Measurements from ENCODE around the gene GRM3. TPM values are rescaled to one million over a fixed set of nuclear protein-coding genes. Genes with fewer than 3 reads are reported as not detected.

Gene GRM3
- total RNA-seq, 3 donors from 2014 or later (not counting 1 experiment from before 2014, with no cell fraction given), result not detected

DNA sequence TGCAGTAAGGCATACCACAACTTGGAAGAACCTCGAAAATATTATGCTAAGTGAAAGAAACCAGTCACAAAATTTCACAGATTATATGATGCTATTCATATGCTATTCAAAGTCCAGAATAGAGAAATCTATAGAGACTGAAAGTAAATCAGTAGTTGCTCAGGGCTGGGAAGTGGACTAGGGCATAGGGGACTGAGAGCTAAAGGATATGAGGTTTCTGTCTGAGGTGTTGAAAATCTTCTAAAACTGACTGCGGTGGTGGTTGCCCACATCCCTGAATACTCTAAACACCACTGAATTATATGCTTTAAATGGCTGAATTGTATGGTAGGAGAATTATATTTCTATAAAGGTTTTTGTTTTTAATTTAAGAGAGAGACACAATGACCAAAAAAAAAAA lies 254.5 kb downstream of the GRM3 start:
- Mint-ChIP-seq H3K27me3 (ENCODE audit: low read depth in 2 of 2) (no peaks in the 10 kb centered on the region), H3K9me3 (no peaks in the 10 kb centered on the region), H3K36me3 (no peaks in the 10 kb centered on the region), H3K4me3 (no peak overlapping the region), H3K4me1 (peaks cover 8 to 15% of the 10 kb centered on the region in 2 donors), H3K27ac (no peak overlapping the region)
- TF ChIP-seq, protein P1, sequence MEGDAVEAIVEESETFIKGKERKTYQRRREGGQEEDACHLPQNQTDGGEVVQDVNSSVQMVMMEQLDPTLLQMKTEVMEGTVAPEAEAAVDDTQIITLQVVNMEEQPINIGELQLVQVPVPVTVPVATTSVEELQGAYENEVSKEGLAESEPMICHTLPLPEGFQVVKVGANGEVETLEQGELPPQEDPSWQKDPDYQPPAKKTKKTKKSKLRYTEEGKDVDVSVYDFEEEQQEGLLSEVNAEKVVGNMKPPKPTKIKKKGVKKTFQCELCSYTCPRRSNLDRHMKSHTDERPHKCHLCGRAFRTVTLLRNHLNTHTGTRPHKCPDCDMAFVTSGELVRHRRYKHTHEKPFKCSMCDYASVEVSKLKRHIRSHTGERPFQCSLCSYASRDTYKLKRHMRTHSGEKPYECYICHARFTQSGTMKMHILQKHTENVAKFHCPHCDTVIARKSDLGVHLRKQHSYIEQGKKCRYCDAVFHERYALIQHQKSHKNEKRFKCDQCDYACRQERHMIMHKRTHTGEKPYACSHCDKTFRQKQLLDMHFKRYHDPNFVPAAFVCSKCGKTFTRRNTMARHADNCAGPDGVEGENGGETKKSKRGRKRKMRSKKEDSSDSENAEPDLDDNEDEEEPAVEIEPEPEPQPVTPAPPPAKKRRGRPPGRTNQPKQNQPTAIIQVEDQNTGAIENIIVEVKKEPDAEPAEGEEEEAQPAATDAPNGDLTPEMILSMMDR (IDR thresholded peaks at IDR 0.05), result no peak
- no peaks in the 10 kb centered on the region for H3K4me1 ChIP-seq (ENCODE audit: control insufficient read depth, insufficient read depth, low read length)
- WGBS (ENCODE audit: insufficient coverage), result no CpG with 5 or more reads among the region's 2 CpGs
- no peaks in the 10 kb centered on the region for H3K27me3 ChIP-seq (ENCODE audit: control insufficient read depth, insufficient read depth, low read length)
- intact Hi-C loops (cut with micrococcal nuclease), result no loop called here
- H3K36me3 ChIP-seq (ENCODE audit: control insufficient read depth, insufficient read depth, low read length), result no peaks in the 10 kb centered on the region
- ATAC-seq (peak in 2 of 3 donors; percentile 53 to 82), DNase-seq (no peak)
- H3K4me3 ChIP-seq (ENCODE audit: low read length), result no peak overlapping the region
- H3K27ac ChIP-seq (ENCODE audit: low read length), result no peak overlapping the region
- no peaks in the 10 kb centered on the region for H3K9me3 ChIP-seq (ENCODE audit: control insufficient read depth, insufficient read depth, low read length)

DNA sequence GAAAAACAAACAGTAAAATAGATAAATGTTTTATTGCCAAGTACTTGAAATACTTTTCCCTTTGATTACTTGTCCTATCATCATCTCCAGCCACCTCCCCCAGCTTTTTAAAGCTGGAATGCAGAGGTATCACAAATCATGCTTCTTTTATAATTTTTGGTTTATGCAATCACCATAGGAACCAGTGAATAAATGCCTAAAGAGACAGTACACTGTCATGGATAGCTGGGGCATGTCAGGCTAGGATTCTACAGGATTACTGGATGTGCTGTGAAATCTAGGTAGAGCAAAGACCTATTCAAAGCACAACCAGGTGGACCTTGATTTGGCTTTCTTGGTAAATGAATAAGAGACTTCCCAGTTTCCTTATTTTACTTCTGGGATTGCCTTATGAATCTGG lies 257.2 kb downstream of the GRM3 start:
- Histone ChIP-seq H3K4me3 (ENCODE audit: low read length) (no peak overlapping the region), H3K27ac (ENCODE audit: low read length) (no peak overlapping the region), H3K4me1 (ENCODE audit: control insufficient read depth, insufficient read depth, low read length) (no peaks in the 10 kb centered on the region), H3K36me3 (ENCODE audit: control insufficient read depth, insufficient read depth, low read length) (no peaks in the 10 kb centered on the region), H3K9me3 (ENCODE audit: control insufficient read depth, insufficient read depth, low read length) (no peaks in the 10 kb centered on the region), H3K27me3 (ENCODE audit: control insufficient read depth, insufficient read depth, low read length) (no peaks in the 10 kb centered on the region)
- no peak overlapping the region for H3K27ac Mint-ChIP-seq
- intact Hi-C loops (cut with micrococcal nuclease), result no loop called here
- peaks cover 0 to 2% of the 10 kb centered on the region in 2 donors for H3K9me3 Mint-ChIP-seq
- H3K4me3 Mint-ChIP-seq, result no peak overlapping the region
- H3K4me1 Mint-ChIP-seq, result peaks cover 8 to 15% of the 10 kb centered on the region in 2 donors
- DNase-seq (no peak), ATAC-seq (no peak)
- TF ChIP-seq, protein P1 (IDR thresholded peaks at IDR 0.05), result no peak
- no peaks in the 10 kb centered on the region for H3K36me3 Mint-ChIP-seq
- H3K27me3 Mint-ChIP-seq (ENCODE audit: low read depth in 2 of 2), result no peaks in the 10 kb centered on the region

DNA sequence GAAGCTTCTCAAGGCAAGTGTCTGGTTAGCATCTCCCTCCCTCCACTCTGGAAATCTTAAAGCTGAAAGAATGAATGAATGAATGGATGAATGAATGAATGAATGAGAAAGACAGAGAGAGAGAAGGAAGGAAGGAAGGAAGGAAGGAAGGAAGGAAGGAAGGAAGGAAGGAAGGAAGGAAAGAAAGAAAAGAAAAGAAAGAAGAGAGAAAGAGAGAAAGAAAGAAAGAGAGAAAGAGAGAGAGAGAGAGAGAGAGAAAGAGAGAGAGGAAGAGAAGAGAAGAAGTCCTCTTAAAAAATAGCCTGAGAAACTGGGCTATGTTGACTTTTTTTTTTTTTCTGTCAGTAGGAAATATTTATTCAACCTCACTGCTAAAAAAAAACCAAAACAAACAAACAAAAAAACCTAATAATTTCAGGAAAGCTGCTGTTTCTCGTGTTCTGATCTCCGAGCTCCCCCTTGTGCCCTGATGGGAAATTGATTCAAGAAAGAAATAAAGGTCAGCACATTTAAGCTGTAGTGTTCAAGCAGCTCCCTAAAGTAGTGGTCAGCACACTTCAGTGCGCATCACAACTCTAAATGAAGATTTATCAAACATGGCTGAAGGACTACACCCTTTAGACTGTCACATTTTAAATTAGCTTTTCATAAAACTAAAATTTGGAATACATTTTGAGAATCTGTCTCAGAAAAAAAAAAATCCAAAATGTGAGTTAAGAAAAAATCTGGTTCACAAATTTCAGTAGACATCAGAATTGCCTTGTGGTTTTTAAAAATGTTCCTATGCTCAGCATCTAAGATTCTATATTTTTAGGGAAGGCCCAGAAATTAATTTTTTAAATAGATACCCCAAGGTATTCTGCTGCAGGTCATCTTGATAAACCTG lies 261.5 kb downstream of the GRM3 start:
- no peaks in the 10 kb centered on the region for H3K4me1 ChIP-seq (ENCODE audit: control insufficient read depth, insufficient read depth, low read length)
- no peak overlapping the region for H3K4me3 ChIP-seq (ENCODE audit: low read length)
- no peak overlapping the region for H3K27ac ChIP-seq (ENCODE audit: low read length)
- H3K36me3 ChIP-seq (ENCODE audit: control insufficient read depth, insufficient read depth, low read length), result no peaks in the 10 kb centered on the region
- intact Hi-C loops (cut with micrococcal nuclease), result no loop called here
- H3K27me3 ChIP-seq (ENCODE audit: control insufficient read depth, insufficient read depth, low read length), result no peaks in the 10 kb centered on the region
- no peaks in the 10 kb centered on the region for H3K36me3 Mint-ChIP-seq
- DNase-seq (peak in 1 of 2 donors; percentile 13), ATAC-seq (no peak)
- H3K4me1 Mint-ChIP-seq, result no peaks in the 10 kb centered on the region
- no peaks in the 10 kb centered on the region for H3K27me3 Mint-ChIP-seq (ENCODE audit: low read depth in 2 of 2)
- TF ChIP-seq, protein P1 (IDR thresholded peaks at IDR 0.05), result peak; percentile 16
- WGBS (ENCODE audit: insufficient coverage), result 42% methylated on average over 3 of the region's 3 CpGs
- no peaks in the 10 kb centered on the region for H3K9me3 ChIP-seq (ENCODE audit: control insufficient read depth, insufficient read depth, low read length)
- no peak overlapping the region for H3K4me3 Mint-ChIP-seq
- H3K27ac Mint-ChIP-seq, result no peak overlapping the region
- H3K9me3 Mint-ChIP-seq, result peaks cover 0 to 2% of the 10 kb centered on the region in 2 donors
